GM18909 (cell line): ENCODE measurements around the gene KLHDC8B.

ENCODE experiments used
- ATAC-seq: cut with Tn5 transposase; IDR thresholded peaks from one replicate; pipeline ENCODE4 v1.9.1; 2021; ENCODE audit warnings: mild to moderate bottlenecking; ENCODE audit not compliant: unreplicated experiment, poor library complexity

Gene KLHDC8B

DNA sequence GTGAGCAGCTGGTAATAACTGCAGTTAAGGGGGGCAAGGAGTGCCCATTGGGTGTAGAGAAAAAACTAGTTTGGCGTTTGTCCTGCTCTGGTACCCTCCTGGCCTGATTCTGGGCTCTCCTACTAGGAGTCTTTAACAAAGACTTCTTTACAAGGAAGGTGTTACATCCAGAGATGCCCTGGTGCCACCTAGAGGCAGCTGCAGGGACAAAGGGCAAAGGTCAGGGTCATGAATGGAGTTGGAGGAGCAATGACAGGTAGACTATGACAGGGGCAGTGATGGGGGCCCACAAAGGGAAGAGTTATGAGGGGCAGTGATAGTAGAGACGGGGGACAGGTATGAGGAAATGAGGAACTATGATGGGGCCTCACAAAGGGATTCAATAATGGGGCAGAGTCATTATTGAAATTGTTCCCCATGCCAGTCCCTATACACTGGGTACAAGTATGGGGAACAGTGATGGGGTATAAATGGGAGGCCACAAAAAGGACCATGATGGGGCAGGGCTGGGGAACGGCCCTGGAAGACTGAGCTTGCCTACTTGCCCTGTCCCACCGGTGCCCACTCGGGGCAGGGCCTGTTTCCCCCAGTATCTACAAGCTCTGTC is 13.2 kb upstream of the KLHDC8B start:
- no peak for ATAC-seq

DNA sequence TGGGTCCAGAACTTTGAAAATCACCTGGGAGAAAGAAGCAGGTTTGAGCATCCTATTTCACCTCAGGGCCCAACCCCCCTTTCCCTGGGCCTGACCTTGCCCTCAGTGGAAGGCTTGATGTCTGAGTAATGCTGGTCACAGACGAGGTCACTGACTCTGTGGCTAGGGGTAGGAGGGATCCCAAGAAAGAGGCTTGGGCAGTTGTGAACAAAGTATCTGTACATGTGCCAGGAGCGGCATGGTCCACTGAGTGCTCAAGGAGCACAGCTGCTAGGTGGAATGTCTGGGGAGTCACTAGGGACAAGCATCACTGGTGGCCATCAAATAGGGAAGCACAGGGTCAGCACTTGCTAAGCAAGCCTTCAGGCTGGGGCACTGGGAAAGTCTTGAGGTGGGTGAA is 12.6 kb upstream of the KLHDC8B start:
- no peak for ATAC-seq

DNA sequence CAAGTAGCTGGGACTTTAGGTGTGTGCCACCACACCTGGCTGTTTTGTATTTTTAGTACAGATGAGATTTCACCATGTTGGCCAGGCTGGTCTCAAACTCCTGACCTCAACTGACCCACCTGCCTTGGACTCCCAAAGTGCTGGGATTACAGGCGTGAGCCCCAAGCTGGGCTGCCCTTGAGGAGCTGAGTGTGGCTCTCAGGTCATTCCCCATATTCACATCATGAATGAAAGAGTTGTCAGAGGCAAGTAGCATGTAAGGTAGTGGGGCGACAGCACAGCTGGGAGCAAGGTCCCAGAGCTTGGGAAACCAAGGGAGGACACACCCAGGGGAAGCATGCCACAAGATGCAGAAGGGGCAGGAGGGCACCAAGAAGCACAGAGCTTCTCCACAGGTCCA is 10.2 kb upstream of the KLHDC8B start:
- ATAC-seq, result no peak

GRCh38 chr3:49161808-49162530 is 9.4 kb upstream of the KLHDC8B start:
- ATAC-seq, result no peak

DNA sequence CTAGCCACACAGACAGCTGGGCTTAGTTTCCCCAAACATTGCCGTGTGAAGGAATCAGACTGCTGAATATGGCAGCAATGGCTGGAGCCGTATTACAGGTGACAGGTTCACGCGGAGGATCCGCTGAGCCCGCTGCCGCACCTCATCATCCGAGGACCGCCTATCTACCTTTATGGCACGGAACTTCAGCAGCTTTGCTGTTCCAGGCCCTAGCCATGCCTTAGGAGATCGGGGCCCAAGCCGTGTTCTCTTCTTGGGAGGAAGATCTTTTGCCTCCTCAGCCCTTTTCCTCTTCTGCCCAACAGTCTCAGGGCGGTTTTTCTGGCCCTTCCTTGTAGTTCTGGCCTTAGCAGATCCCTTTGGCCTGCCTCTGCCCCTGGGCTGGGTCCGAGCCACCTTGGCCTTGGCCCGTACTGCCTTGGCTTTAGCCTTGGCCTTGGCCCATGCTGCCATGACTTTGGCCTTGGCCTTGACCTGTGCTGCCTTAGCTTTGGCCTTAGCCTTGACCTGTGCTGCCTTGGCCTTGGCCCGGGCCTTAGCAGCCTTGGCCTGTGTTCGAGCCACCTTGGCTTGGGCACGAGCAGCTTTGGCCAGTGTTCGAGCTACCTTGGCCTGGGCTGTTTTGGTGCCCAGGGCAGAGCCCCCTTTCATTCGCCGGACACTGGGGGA is 8.5 kb upstream of the KLHDC8B start:
- no peak for ATAC-seq

DNA sequence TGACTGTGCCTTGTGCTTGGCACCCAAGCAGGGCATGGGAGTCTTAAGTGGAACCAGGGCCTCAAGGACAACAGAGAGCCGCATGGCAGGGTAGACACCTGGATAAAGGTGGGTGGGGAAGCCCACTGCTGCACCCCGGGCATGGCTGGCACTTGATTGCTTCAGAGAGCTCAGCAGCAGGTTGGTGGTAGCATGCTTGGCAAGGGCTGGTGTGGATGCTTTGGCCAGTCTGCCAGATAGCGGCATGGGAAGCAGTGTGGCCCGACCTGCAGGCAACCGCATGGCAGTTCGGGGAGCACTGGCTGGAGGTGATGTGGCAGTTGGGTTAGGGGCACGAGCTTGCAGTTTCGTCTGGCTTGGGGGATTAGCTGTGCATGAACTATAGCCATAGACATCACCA is 7.8 kb upstream of the KLHDC8B start:
- ATAC-seq, result no peak

- ATAC-seq, result no peak
These were observed 6.2 kb upstream of the KLHDC8B start for GRCh38 chr3:49164983-49165720.

DNA sequence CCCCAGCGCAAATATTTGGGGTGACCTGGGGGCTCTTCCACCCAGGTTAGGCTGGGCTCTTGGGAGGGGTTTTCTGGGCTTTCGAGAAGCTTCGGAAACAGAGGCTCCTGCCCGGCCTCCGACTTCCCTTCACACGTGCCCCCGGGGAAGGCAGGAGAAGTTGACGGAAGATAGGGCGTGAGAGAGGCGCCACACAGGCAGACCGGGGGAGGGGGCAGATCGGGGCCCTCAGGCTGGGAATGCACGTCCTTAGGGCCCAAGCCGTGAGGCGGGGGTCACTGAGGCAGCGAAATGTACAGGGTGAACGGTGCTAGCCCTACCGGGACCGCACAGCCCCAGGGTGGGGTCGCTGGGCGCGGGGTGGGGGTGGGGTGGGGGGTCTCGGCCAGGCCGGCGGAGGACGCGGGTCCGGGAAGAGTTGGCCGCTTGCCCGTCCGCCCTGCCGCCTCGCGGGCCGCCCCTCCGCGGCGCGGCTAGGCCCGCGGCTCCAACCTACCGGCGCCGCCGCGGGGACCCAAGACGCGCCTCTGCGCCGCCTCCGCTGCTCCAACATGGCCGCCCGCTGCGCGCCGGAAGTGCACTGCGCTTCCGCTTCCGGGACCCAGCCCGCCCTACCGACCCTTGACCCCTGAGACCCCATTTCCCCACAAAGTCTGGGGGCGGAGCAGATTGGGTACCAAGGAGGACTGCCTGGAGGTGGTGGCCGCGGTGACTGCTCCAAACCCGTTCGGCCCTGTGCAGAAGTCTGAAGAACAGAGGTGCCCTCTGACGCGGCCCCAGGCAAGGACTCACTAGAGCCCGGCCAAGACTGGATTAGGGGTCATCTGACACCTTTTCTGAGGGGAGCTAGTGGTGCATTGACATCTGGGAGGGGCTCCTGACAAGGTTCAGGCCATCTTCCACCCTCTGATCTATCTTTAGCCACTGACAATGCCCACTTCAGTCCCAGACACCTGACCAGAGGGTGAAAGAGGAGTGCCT is 5.3 kb upstream of the KLHDC8B start, which contains the start of gene CCDC71:
TSS of gene CCDC71 (minus strand) at position 561 of the 981 bp plus-strand sequence. CDS start 2,123 bp downstream, outside the sequence.
- ATAC-seq, result no peak

DNA sequence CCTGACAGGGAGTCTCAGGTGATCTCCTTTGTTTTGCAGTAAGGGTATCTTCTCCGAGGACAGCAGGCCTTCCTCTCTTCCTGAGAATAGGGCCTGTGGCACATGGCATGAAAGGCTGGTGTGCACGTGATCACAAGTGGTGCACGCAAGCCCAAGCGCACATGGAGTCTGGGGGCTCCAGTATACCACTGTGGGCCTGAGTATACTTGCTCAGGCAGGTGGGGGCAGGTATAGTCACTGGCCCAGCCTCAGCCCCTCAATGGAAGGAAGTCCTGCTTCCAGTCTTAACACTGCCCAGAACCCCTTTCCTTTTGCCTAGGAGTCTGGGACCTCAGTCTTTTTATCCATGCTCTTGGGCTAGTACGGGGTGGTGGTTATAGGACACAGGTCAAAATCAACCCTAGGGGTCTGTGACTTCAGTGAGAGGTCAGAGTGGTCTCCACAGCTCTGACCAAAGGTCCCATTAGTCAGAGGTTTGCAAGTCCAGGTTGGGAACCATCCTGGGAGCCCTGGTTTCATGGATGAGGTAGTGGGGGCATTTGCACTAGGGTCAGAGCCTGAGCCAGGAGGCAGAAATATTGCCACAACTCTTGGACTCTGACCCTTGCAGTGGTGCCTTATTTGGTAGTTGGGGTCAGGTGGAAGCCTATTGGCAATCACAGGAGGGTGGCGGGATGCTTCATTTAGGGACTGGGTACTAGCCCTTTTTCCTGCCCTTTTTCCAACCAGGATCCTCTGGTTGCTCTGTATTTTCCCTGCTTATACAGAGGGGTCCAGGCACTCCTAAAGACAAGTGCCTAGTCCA is 4.4 kb upstream of the KLHDC8B start:
- ATAC-seq, result no peak

- no peak for ATAC-seq
These were observed 667 bp upstream of the KLHDC8B start for GRCh38 chr3:49170744-49171118.

DNA sequence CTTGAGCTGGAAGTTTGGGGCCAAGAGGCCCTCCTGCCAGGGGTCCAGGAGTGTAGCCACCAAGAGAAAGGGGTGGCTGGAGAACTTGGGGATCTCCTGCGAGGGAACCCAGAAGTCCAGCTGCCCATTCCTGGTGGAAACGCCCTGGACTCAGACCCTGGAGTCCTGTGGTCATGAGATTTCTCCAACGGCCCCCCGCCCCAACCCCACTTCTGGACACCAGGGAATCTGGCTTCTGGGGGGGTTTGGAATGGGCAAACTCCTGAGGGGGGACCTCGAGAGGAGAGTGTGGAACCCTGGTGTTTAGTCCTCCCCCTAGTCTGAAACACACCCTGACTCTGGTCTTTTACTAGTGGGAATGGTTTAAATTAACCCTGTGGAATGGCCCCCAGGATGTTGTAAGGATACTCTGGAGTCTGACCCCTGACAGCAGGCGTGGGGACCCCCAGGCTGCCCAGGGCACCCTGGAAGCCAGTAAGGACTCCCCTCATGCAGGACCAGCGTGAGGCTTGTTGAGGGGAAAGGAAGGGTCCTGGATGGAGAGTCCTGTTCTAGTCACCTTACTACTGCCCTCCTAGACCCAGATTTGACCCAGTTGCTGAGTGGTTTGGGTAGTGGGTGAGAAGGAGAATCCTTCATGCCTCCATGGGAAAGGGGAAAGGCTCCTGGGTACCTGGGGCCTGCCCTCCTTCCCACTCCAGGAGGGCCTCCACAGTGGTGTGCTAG is 540 bp downstream of the KLHDC8B start:
- ATAC-seq, result no peak

DNA sequence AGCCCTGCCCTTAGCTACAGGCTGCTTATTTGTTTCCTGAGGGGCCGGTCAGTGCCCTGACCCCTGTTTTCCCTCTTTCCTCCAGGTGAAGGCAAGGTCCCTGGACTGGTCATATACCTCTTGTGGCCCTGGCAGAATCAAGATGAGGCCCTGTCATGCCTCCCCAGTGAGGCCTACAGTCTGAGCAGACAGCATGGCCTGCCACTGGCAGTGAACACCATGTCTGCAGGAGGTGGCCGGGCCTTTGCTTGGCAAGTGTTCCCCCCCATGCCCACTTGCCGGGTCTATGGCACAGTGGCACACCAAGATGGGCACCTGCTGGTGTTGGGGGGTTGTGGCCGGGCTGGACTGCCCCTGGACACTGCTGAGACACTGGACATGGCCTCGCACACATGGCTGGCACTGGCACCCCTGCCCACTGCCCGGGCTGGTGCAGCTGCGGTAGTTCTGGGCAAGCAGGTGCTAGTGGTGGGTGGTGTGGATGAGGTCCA is 1.2 kb downstream of the KLHDC8B start:
- no peak for ATAC-seq

DNA sequence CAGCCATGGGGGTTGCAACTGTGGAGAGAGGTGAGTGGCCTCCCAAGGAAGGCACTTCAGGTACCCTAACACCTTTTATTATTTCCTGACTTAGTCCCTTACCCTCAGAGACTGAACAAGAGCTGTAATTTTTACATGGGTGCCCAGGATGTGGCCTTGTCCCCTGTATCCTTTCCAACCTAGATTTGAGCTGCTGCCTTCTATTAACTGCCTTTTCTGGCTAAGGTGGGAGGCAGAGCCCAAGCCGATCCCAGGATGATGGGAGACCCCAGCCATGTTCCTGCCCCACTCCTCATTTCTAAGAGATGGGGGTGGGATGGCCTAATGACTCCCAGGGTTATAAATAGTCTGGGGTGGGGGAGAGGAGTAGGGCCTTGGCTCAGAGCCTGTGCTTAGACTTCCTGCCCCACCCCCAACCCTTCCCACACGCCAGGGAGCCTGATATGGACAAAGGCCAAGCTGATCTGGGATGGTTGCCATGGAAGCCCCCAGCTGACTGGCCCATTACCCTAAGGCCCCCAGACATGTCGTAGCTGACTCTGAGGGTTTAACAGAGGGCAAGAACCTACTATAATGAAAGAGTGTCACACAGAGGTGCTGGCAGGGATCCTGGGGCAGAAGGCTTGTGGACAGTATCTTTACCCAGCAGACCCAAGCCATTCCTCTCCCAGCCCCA is 1.9 kb downstream of the KLHDC8B start:
- ATAC-seq, result no peak

DNA sequence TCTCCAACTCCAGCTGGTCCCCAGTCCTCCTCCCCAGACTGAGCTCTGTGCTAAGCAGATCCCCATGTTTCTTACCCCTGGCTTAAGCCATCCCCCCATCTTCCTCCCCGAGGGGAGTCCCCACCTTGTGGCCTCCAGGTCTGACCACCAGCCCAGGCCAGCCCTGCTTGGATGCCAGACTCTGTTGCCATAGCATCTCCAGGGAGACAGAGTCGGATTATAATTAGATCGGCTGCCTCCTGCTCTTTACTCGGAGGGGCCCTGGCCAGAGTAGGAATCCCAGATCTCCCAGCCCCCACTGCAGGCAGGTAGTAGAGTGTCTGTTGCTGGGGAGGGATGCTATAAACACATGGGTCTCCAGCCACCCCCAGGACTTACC is 2.4 kb downstream of the KLHDC8B start:
- ATAC-seq, result no peak

- ATAC-seq, result no peak
These were observed 3.1 kb downstream of the KLHDC8B start for GRCh38 chr3:49174397-49174985.

- ATAC-seq, result no peak
These were observed 4.1 kb downstream of the KLHDC8B start for GRCh38 chr3:49175530-49175929.

- ATAC-seq, result no peak
These were observed 5.7 kb downstream of the KLHDC8B start for GRCh38 chr3:49177073-49177472.
